Measurements from ENCODE around the gene NRG2.

NRG2 gene

DNA sequence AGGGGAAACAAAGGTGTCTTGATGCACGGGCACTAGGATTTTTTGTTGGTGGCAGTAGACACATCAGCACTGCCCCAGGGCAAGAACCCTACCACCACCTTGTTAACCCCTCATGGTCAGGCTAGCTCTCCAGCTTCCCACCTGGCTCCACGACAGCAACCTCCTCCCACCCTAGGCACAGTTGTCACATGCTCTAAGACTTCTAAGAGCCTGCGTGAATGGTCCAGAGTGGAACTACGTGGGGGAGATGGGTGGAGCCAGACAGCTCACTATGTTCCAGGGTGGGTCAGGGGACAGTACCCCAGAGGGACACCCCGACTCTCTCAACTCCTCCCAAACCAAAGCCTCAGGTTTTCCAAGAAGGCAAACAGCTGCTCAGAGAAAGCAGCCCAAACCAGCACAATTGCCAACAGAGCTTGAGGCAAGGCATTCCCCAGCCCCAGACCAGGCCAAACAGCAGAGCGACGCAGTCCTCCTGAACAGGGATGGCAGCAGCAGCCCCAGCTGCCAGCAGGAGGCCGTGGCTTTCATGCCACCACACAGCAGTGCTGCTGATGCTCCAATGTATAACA lies 78.0 kb downstream of the NRG2 start:
- DNase-seq, result no peak

GRCh38 chr5:139964266-139964993 lies 78.7 kb downstream of the NRG2 start:
- no peak for DNase-seq

DNA sequence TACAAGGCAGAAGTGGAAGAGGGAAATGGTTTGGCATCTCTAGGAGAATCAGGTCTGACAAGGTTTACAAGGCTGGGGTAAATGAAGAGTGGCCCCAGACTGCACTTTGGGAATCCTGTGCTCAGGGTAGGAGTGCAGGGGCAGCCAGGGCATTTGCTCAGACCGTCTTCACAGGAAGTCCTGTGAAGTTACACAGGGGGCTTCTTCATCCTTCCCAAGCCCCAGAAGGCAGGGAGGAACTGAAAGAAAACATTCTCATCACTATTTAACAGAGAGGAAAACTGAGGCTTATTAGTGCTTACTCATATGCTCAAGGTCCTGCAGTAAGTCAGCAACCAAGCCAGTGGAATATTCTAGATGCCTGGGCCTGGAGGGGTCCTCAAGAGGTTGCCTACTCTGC lies 80.7 kb downstream of the NRG2 start:
- DNase-seq, result no peak

- no peak for DNase-seq
Measured at GRCh38 chr5:139961435-139962157, 81.5 kb downstream of the NRG2 start.

- DNase-seq, result no peak
Measured at GRCh38 chr5:139960723-139961383, 82.2 kb downstream of the NRG2 start.

- DNase-seq, result no peak
Measured at GRCh38 chr5:139958432-139959148, 84.5 kb downstream of the NRG2 start.

DNA sequence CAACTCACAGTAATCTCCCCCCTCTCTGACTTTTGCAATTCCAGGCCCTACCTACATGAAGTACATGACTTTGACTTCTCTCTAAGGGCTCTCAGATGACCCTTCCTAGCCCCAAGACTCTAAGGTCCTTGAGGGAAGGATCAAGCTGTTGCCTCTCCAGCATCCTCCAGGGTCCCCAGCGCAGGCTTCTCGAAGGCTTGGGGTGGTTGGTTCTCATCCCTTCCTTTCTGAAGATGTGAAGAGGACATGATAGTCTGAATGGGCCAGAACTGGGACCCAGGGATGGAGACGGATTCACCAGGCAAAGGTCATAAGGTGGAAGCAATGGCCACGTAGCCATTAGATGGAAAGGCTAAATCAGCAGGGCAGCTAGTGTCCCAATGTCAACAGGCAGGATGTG lies 86.8 kb downstream of the NRG2 start:
- DNase-seq, result no peak

DNA sequence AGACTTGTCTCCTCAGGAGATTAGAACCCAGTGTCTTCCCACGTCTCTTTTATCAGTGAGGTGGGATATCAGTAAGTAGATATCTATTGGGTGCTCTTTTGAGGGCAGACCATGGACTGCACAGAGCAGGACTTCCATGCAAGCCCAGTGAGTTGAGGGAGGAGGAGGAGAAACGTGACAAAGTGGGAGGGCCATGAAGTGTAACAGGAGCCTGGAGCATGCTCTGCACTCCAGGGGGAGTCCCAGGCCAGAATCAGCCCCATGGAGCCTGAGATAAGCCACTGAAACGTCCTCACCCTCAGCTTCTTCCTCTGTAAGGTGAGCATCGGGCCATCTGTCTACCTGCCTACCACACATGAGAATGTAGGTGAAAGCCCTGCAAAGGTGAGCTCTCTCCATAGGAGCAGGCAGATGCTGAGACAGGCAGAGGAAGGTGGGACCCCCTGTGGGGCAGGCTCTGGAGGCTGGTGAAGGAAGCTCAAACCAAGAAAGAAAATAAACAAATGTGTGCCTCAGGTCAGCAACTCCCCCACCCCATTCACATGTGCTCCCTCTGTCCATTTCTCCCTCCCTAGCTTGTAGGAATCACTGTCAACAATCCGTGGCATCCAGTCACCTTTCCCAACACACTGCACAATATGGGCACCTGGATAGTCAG lies 87.4 kb downstream of the NRG2 start:
- DNase-seq, result no peak

GRCh38 chr5:139955053-139955605 lies 88.0 kb downstream of the NRG2 start:
- DNase-seq, result no peak

DNA sequence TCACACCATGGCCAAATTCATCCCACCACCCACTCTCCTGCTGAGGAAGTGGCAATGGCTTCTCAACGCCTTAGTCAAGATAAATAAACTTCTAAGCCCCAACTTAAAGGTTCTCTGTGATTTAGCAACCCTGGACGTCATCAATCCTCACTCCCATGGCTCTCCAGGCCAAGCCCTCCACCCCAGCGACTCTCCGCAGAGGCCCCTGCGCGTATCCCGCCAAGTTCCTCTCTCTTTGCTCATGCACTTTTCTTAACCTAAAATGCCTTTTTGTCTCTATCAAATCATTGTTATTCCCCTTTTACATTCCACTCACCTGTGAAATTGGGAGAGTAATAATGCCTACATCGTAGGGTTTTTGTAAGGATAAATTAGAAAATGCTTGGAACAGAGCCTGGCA lies 88.6 kb downstream of the NRG2 start:
- DNase-seq, result no peak

DNA sequence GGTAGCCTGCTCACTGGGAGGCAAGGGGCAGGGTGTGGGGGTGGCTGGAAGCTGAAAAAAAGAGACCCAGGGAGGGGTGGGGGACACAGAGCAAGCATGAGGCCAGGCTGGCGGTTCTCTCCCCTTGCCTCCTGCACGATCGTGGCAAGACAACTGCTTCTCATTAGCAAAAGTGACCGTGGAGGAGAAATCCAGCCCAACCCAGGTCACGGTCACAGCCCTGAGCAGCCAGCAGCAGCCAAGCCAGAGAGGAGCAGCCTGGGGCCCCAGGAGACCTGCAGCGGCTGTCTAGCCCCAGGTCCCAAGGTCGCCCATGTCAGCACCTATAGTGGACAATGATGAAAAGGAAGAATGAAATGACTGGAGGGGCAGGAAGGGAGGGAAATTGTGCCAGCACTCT lies 89.1 kb downstream of the NRG2 start:
- no peak for DNase-seq

DNA sequence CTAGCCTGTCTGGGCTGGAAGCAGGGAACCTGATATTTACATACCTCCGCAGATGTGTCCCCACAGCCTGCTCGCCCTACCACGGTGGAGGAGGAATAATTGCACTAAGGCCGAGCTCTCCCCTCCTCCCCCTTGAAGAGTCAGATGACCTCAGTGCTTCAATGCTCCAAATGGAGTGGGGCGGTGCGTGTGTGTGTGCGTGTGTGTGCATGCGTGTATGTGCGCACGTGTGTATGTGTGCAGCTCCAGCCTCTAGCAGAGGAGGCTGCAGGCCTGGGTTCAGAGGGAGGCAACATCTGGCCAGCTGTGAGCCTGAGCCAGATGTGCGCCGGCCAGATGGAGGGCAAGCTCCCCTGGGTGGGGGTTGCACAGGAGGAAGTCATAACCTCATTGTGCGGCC lies 90.5 kb downstream of the NRG2 start:
- DNase-seq, result no peak

DNA sequence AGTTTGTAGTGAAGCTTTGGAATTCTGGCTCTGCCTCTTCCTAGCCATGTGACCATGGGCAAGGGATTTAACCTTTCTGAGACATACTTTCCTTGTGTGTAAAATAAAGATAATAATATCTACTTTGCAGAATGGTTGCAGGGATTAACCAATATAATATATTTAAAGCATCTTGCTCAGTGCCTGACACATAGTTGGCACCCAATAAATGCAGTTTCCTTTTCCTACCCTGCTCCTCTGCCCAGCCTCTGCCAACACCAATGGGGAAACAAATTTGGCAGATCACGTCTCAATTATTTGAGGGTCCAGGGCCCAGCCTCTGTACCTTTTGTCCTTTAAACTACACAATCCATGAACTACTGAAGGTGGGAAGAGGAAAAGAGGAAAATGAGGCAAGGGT lies 91.1 kb downstream of the NRG2 start:
- no peak for DNase-seq

GRCh38 chr5:139951296-139951924 lies 91.7 kb downstream of the NRG2 start:
- DNase-seq, result no peak

DNA sequence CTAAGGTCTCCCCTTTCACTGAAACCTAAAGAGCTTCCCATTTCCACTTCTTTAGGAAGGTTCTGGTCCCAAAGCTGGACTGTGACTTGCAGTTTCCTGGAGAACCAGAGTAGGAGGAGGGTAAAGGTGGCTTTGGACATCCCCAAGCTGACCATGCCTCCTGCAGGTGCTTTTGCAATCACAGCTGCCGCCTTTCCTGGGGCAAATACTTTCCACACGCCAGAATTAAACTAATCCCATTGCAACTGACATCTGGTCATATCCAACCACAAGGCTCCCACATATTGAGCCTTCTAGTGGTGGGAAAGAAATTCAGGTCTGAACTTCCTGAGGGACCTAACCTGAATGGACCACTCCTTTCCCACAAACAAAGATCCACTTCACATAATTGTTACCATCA lies 92.7 kb downstream of the NRG2 start:
- DNase-seq, result no peak

DNA sequence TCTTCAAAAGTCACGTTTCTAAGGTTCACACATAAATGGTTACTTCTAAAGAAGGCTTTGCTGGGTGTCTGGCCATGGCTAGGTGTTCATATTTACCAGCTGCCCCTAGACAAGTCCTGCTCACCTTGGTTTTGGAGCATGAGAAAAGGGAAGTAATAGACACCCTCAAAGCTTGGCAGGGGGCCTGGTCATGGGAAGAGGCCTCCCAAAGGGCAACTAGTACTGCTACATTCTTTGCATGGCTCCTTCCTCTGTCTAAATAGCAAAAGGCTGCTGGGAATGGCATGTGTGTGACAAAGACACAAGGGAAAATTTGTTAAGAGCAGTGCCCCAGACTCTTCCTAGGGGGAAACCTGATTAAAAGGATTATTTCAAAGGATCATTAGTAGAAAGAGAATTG lies 93.4 kb downstream of the NRG2 start:
- no peak for DNase-seq

GRCh38 chr5:139947727-139948126 lies 95.4 kb downstream of the NRG2 start:
- no peak for DNase-seq

DNA sequence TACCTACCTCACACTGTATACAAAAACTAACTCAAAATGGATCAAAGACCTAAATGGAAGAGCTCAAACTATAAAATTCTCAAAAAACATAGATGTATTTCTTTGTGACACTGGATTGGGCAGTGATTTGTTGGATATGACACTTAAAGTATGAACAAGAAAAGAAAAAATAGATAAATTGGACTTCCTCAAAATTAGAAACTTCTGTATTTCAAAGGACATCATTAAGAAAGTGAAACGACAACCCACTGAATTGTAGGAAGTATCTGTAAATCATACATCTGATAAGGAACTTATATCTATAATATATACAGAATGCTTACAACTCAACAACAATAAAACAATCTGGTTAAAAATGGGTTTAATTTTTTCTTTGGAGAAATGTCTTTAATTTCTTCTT lies 96.7 kb downstream of the NRG2 start:
- DNase-seq, result no peak

DNA sequence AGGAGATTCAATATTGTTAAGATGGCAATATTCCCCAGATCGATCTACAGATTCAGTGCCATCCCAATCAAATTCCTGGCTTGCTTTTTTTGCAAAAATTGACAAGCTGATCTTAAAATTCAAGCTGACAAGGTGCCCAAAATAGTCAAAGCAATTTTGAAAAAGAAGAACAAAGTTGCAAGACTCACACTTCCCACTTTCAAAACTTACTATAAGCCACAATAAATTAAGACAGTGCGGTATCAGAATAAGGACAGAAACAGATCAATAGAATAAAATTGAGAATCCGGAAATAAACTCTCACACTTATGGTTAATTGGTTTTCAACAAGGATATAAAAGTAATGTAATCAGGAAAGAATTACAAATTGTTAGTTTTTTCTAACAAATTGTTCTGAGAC lies 97.1 kb downstream of the NRG2 start:
- DNase-seq, result no peak

- DNase-seq, result no peak
Measured at GRCh38 chr5:139942243-139942642, 100.9 kb downstream of the NRG2 start.

GRCh38 chr5:139930406-139930805 lies 112.7 kb downstream of the NRG2 start:
- DNase-seq, result no peak

Data from NCI-H2081 (cell line).